HG03460 (cell line): ENCODE measurements around the gene SLC2A4RG.

Experiments used
- ATAC-seq: cut with Tn5 transposase; IDR thresholded peaks from one replicate; pipeline ENCODE4 v1.9.1; 2021; ENCODE audit not compliant: unreplicated experiment

SLC2A4RG gene

GRCh38 chr20:63752411-63753101 lies 13.0 kb downstream of the SLC2A4RG start:
- no peak for ATAC-seq

DNA sequence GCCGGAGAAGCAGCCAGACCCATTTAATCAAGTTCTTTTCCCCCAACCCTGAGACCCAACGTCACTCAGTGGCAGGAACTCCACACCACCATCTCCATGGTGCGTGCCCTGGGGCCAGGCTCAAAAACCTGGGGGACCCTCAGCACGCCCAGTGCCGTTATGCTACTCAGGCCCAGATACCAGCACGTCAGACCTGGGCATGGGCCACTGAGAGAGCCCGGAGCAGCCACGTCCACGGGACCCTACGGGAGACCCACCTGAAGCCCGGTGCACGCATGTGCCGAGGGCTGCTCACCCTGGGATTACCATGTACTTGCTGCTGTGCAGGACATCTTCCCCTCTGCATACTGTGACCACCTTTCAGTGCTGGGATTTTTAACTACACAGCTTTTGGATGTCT lies 13.8 kb downstream of the SLC2A4RG start:
- ATAC-seq, result no peak

GRCh38 chr20:63754008-63754407 lies 14.4 kb downstream of the SLC2A4RG start:
- ATAC-seq, result no peak

GRCh38 chr20:63755933-63756647 lies 16.5 kb downstream of the SLC2A4RG start:
- no peak for ATAC-seq

DNA sequence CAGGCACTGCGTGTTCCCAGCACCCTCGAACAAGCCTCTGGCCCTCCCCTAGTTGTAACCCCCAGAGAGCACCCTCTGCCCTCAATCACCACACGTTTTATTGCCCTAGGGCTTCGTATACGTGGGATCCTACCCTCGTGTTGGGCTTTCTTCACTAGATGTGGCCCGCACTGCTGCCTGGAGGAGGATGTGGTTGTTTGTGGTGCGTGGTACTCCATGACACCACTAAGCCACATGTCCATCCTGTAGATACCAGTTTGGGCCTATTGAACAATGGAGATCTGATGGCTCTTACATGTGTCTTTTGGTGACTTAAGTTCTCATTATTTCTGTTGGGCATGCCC lies 17.0 kb downstream of the SLC2A4RG start:
- no peak for ATAC-seq

- ATAC-seq, result no peak
These were observed 18.6 kb downstream of the SLC2A4RG start for GRCh38 chr20:63758152-63758551.

GRCh38 chr20:63759377-63759901 lies 19.9 kb downstream of the SLC2A4RG start:
- ATAC-seq, result no peak

DNA sequence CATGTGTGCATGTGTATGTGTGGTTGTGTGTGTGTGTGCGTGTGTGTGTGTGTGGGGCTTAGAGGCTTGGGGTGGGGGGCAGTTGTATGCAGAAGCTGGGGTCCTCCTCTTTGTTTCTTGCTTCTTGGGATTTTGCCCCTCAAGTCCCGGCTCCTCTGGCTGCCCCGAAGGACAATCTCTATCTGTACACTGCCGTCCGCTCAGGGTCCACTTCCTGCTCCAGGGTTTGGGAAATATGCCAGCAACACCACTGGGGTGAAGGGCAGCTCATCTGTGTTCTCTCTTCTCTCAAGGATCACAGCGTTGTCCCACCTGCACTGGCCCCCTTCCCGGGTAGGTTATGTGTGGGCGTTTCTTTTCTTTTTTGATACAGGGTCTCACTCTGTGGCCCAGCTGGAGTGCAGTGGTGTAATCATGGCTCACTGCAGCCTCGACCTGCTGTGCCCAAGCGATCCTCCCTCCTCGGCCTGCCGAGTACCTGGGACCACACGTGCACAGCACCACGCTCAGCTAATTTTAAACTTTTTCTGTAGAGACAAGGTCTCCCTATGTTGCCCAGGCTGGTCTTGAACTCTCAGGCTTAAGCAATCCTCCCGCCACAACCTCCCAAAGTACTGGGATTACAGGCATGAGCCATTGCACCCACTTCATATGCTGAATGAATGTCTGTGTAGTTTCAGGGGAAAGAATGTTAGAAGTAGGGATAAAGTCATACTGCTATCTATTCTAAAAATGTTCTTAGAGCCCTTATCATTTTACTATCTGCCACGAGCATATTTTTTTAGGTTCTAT lies 25.7 kb downstream of the SLC2A4RG start:
- no peak for ATAC-seq

DNA sequence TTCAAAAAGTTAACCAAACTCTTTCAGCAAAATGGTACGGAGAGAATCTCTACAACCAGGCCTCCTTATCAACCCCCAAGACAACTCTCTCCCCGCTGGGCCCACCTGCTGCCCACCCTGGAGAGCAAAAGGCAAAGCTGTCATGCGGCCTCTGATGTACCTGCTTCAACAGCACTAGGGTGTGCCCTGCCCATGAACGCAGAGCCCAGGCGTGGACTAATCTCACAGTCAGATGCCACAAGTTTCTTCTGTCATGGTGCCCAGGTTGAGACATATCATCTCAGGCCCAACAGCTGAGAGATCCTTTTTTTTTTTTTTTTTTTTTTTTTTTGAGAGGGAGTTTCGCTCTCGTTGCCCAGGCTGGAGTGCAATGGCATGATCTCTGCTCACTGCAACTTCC lies 26.3 kb downstream of the SLC2A4RG start:
- no peak for ATAC-seq

DNA sequence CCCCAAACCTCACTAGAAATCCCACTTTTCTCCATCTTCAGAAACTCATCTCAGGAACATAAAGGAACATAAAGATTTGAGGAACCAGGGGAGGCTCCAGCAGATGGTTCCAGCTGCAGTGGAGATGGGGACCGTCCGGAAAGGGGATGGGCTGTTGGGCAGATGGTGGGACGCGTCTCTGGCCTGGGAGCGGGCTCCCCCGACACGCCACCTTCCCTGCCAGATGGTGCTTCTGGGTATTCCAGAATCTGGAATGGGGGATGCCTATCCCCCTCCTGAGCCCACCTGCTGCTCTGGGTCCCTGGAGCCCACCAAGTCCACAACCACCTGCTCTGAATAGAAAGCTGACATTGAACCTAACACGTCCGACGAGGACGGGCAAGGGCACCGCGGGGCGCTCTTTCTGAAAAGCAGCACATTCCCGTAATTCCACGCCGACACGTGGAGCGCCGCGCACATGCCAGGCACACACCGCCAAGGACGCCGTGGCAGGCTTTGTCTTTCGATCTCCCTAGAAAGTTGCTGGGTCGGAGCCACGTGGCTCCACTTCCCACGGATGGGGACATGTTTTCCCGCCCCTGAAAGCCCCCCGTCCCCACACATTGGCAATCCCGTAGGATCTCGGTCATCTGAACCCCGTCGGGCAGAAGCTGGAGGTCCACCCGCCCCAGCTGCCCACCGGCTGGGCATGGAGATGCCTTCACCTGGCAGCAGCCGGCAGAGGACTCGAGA lies 27.3 kb downstream of the SLC2A4RG start:
- ATAC-seq, result no peak

- ATAC-seq, result no peak
These were observed 27.9 kb downstream of the SLC2A4RG start for GRCh38 chr20:63767456-63767855.

DNA sequence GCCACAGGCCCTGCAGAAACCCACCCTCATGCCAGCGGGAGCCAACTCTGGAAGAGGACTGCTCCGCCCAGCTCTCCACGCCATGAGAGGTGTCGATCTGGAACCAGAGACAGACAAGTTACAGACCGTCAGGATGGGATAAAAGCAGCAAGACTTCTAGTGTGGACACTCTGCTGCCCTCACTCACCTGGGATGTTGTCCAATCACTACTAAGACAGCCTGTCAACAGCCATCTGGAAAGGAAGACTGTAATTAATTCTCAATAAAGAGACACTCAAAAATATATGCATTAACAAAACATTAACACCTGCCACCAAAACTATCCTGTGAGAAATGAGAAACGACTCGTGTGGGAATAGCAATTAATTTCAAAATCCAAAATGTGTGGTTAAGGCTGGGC lies 28.3 kb downstream of the SLC2A4RG start:
- no peak for ATAC-seq

DNA sequence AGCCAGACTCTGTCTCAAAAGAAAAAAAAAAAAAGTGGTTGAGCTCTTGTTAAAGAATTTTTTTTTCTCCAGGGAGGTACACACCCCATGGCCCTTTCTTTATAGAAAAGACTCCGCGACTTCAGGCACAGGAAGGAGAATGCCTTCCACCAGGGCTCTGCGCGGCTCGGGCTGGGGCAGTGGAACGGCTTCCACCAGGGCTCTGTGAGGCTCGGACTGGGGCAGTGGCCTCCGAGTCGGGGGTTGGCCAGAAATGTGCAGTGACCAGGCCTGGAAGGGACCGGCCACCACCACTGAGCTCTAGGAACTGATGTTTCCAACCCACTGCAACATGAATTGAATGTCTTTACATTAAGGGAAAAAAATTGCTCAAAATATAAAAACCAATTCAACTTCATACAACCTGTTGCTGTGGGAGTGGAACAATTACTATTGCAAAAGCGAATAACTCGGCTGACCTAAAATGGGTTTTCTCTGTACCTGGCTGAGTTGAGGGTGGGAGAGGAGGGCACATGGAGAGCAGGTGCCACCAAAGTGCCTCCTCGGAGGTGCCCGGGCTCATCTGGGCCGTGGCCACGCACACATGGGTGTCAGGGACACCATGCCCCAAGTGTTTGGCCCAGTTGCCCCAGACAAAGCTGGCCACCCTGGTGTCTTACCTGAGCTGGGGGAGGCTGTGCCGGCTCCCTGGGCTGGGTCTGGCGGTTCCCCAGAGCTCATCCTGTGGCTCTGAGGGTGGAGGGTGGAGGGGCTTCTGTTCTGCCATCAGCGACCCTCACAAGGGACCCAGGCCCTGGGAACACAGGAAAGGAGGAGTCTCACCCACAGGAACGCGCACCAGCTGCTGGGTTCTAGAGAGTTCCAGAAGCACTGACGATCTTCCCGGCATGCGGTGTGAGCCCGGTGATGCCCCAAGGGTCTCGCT lies 29.3 kb downstream of the SLC2A4RG start:
- ATAC-seq, result no peak

DNA sequence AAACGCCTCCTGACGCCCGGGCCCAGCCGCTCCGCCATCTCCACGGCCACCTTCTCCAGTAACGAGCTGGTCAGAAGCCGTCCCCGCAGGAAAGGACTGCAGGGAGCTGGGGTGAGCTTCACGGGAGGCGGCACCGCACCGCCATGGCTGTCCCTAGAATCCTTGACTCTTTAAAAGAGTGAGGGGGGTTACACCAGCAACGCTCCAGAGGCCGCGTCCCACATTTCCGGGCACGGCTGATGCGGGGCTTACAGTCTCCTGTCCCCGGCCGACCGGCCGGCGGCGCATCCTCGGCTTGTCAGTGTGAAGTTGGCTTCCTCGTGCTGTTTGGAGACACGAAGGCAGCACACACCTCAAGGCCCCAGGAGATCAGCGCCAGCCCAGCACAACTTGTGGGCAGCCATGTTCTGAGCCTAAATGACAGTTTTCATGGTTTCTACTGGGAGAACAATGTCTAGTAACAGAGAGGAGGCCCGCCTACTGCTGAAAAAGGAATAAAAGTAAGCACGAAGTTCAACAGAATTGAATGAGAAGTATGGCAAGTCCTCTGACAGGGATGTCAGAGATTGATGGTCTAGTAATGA lies 30.4 kb downstream of the SLC2A4RG start:
- ATAC-seq, result no peak

DNA sequence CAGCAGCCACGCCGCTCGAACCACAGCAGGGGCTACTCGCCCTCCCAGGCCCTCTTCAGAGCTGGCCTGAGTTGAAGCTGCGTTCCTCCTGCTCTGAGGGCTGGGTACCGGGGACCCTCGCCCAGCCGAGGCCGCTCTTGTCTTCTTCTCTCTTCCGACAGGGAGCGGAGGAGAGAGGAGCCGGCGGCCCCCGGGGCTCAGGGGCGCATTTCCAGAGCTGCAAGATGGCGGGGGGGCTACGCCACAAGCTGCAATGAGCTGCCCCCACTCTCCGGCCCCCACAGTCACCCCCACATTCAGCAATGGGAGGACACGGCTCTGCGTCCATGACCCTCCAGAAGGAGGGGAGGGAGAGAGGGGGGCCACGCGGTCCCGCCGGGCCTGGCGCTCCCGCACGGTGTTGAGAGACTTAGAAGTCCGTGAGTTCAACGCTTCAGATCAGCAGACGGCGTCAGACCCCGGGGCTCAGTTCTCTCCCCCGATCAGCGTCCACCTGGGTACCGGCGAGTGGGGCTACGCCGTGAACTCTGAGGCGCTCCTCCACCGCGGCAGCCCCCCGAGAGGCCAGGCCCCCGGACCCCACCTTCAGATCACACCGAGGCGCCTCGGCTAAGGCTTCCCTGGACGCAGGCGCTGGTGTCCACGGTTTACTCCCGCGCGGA lies 31.6 kb downstream of the SLC2A4RG start:
- no peak for ATAC-seq

DNA sequence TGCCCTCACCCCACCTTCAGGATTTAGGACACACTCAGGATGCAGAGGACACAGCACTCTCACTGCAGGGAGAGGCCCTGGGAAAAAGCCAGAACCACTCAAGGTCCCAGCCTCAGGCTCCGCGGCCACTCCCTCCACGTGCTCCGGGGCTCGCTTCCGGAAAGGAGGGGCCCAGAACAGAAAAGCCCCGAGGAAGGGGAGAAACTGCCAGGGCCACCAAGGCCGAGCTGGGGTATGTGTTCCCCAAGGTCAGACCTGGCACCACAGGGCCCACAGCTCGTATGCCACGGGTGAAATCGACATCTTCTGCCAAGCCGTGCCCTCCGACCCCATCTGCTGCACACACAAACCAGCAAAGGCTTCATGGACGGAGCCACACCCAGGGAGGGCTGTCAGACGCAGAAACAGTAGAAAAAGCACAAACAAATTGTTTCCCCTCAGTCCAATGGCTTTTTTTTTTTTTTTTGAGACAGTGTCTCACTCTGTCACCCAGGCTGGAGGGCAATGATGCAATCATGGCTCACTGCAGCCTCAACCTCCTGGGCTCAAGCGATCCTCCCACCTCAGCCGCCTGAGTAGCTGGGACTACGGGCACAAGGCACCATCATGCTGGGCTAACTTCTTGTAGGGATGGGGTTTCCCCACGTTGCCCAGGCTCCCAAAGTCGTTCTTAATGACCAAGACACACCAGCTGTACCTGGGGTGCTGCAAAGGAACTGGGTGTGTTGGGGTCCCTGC lies 33.4 kb downstream of the SLC2A4RG start:
- ATAC-seq, result no peak

DNA sequence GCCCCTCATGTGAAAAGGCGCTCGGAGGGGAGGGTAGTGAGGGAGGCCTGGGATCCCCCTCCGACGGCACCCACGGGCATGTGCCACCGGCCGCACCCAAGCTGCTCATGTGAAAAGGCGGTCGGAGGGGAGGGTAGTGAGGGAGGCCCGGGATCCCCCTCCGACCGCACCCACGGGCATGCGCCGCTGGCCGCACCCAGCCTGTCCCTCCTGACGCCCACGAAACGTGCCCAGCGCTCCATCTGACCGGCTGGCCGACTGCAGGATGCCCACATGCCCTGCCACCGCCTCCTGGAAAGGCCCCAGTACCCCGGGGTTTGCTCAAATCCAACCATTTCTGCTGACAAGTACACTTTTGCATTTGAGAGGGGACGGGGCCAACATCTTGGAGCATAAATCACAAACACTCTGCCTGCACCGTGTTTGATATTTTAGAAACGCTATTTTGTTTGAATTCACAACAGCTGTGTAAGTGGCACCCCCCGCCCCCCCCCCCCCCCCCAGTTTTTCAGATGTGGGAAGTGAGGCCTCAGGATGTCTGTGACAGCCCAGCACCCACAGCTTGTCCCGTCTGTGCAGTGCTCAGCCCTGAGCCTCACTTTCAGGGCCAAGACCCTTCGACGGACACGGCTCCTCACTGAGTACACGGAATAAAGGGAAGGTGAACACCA lies 34.1 kb downstream of the SLC2A4RG start:
- no peak for ATAC-seq

DNA sequence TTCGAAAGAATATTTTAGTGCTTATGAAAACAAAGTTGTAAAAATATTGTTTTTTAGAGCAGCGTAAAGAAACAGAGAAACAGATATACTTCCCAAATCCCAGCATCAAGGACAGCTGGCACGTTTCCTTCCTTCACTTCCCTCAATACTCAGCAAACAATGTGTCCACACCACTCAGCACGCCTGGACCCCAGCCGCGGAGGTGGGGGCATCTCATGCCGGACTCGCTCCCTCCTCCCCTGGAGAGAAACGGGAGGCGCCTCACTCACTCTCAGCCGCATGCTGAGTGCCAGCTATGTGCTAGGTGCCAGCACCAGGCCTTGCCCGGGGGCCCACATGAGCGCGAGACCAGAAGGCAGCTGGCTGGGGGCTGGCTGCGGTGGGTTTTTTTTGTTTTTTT lies 34.7 kb downstream of the SLC2A4RG start:
- ATAC-seq, result no peak
